LNCaP clone FGC (cell line): ENCODE data around the gene NEK5.
A peak's percentile ranks its signal among the peaks of the same experiment; 100 is the strongest.
"Not testable (repeated sequence)": the region's sequence is repeated elsewhere in the genome, so short reads cannot be mapped to it uniquely, and the experiment has no call there.

Experiments
- DNase-seq: peaks from one replicate; pipeline ENCODE4 v3.0.0-alpha.2; 2011; ENCODE audit warnings: low read depth
- H3K4me3 ChIP-seq: 2 replicates; pipeline ENCODE4 v1.5.1; 2011; ENCODE audit warnings: mild to moderate bottlenecking, low read depth, low read length, control low read depth
- TF ChIP-seq, protein P1 (sequence below): IDR thresholded peaks from 2 replicates; pipeline ENCODE4 v1.5.1; 2012; ENCODE audit warnings: mild to moderate bottlenecking; ENCODE audit not compliant: control insufficient read depth, insufficient read depth; ENCODE audit errors: extremely low read depth

The NEK5 gene

GRCh38 chr13:52164989-52165388, 36.1 kb upstream of the NEK5 start:
- H3K4me3 ChIP-seq, result no peak overlapping the region
- no peak for DNase-seq
- TF ChIP-seq, protein P1, sequence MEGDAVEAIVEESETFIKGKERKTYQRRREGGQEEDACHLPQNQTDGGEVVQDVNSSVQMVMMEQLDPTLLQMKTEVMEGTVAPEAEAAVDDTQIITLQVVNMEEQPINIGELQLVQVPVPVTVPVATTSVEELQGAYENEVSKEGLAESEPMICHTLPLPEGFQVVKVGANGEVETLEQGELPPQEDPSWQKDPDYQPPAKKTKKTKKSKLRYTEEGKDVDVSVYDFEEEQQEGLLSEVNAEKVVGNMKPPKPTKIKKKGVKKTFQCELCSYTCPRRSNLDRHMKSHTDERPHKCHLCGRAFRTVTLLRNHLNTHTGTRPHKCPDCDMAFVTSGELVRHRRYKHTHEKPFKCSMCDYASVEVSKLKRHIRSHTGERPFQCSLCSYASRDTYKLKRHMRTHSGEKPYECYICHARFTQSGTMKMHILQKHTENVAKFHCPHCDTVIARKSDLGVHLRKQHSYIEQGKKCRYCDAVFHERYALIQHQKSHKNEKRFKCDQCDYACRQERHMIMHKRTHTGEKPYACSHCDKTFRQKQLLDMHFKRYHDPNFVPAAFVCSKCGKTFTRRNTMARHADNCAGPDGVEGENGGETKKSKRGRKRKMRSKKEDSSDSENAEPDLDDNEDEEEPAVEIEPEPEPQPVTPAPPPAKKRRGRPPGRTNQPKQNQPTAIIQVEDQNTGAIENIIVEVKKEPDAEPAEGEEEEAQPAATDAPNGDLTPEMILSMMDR, result no peak

DNA sequence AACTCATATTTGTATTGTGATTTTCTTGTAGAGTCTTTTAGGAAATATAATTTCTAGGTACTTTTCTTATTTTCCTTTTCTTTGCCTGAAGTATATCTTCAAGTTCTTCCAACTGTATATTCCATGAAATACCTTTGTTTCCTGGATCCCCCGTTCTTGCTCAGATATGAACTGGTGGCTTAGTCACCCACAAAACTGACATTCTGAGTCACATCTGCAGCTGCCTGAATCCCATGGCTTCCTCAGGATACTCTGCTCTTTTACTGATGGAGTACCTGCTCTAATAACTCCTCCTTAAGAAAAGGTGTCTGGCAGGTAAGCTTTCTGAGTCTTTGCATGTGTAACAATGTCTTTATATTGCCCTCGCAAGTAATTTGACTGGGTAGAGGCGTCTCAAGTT, 35.0 kb upstream of the NEK5 start:
- not testable (repeated sequence) for DNase-seq, H3K4me3 ChIP-seq

DNA sequence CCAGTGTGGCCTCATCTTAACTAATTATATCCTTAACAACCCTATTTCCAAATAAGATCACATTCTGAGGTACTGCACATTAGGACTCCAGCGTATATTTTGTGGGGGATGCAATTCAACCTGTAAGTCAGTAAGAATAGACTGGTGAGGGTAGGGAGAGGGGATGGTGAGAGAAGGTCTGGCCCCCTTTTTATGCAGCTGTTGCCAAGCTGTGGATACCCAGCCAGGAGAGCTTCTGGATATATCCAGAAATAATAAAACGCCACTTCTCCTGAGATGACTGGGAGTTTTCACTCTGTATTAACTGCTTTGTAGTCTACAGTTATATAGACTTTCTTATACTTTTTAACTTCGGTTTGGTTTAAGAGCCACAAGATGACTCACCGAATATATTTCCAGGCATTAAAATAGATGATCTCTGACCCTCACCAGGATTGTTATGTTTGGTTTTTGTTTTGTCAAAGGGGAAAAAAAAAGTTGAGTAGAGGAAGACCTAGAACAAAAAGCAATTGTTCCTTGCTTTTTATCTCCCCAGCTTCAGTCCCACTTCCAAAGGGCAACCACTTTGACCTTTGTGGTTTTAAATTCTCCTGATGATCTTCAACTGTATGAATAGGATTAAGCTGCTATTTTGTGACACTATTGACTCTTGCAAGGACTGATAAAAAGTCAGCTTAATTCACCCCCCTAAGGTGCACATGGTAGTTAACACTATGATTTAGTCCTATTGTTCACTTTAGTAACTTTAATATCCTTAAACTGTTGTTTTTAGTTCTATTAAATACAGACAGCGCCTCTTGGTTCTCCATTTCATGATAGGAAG, 33.6 kb upstream of the NEK5 start:
- DNase-seq, result no peak
- TF ChIP-seq, protein P1, result no peak
- H3K4me3 ChIP-seq, result no peak overlapping the region

- no peak for DNase-seq
- no peak overlapping the region for H3K4me3 ChIP-seq
- TF ChIP-seq, protein P1, result no peak
Observed at GRCh38 chr13:52161181-52161646, 32.3 kb upstream of the NEK5 start.

DNA sequence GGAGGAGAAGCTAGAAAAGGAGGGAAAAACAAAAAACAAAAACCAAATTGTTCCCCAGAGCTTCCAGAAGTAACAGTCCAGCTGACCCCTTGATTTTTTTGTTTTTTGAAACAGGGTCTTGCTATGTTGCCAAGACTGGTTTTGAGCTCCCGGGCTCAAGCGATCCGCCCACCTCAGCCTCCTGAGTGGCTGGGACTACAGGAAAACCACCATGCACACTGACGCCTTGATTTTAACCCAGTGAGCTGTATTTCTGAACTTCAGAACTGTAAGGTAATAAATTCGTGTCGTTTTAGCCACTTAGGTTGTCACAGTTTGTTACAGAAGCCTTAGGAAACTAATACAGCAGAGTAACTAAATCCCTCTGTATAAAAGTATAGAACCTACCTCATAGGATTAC, 31.6 kb upstream of the NEK5 start:
- TF ChIP-seq, protein P1, result no peak
- no peak for DNase-seq
- H3K4me3 ChIP-seq, result no peak overlapping the region

DNA sequence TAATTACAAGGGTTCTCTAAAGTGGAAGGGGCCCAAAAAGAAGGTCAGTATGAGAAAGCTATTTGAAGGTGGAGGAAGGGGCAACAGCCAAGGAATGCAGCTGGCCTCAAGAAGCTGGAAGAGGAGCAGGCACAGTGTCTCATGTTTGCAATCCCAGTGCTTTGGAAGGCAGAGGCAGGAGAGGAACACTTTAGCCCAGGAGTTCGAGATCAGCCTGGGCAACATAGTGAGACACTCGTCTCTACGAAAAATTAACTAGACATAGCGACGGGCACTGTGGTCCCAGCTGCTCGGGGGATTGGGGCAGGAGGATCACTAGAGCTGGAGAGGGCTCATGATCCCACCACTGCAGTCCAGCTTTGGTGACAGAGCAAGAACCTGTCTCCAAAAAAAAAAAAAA, 31.2 kb upstream of the NEK5 start:
- TF ChIP-seq, protein P1, result no peak

GRCh38 chr13:52159159-52159982, 30.5 kb upstream of the NEK5 start, which contains the start of gene NEK3:
Gene NEK3 (minus strand): TSS chr13:52159597. CDS start chr13:52156191, 3,406 bp downstream.
- TF ChIP-seq, protein P1, result no peak
- DNase-seq, result no peak
- H3K4me3 ChIP-seq, result peak within 1 kb of the TSS; percentile 62

More for the DNA sequence above, 31.2 kb upstream of the NEK5 start:
- H3K4me3 ChIP-seq, result no peak overlapping the region
- no peak for DNase-seq
